GM19372 (cell line): Measurements from ENCODE around the gene ZNF143.
"Not testable (repeated sequence)": the region's sequence is repeated elsewhere in the genome, so short reads cannot be mapped to it uniquely, and the experiment has no call there.

Experiments
- ATAC-seq: cut with Tn5 transposase; IDR thresholded peaks from one replicate; pipeline ENCODE4 v1.9.1; 2021; ENCODE audit warnings: mild to moderate bottlenecking, low read depth, moderate library complexity; ENCODE audit not compliant: unreplicated experiment

The ZNF143 gene

GRCh38 chr11:9460322-9461062 is at the start of gene ZNF143:
ZNF143 (plus strand) TSS chr11:9461012; CDS start chr11:9471309, 10,297 bp downstream.
- ATAC-seq: peak; percentile 77

GRCh38 chr11:9428706-9429105 is 32.1 kb upstream of the ZNF143 start:
- ATAC-seq: no peak

GRCh38 chr11:9438611-9439010 is 22.2 kb upstream of the ZNF143 start:
- no peak for ATAC-seq

GRCh38 chr11:9446230-9446629 is 14.6 kb upstream of the ZNF143 start:
- no peak for ATAC-seq

GRCh38 chr11:9448576-9449352 is 12.0 kb upstream of the ZNF143 start:
- no peak for ATAC-seq

- ATAC-seq: not testable (repeated sequence)
These were observed 8.8 kb upstream of the ZNF143 start for GRCh38 chr11:9452023-9452422.

GRCh38 chr11:9455722-9456121 is 5.1 kb upstream of the ZNF143 start:
- no peak for ATAC-seq

GRCh38 chr11:9459667-9460321 is 1.0 kb upstream of the ZNF143 start:
- ATAC-seq: no peak

GRCh38 chr11:9461063-9461759 is 399 bp downstream of the ZNF143 start:
- ATAC-seq: peak; percentile 49

GRCh38 chr11:9461760-9462134 is 935 bp downstream of the ZNF143 start:
- no peak for ATAC-seq

GRCh38 chr11:9462172-9462799 is 1.5 kb downstream of the ZNF143 start:
- ATAC-seq: no peak

- ATAC-seq: no peak
These were observed 2.2 kb downstream of the ZNF143 start for GRCh38 chr11:9462806-9463537.

GRCh38 chr11:9470765-9471164 is 10.0 kb downstream of the ZNF143 start:
- ATAC-seq: no peak

GRCh38 chr11:9473408-9473807 is 12.6 kb downstream of the ZNF143 start:
- no peak for ATAC-seq

GRCh38 chr11:9479899-9480298 is 19.1 kb downstream of the ZNF143 start:
- no peak for ATAC-seq

- no peak for ATAC-seq
These were observed 28.4 kb downstream of the ZNF143 start for GRCh38 chr11:9489080-9489765.

GRCh38 chr11:9490376-9490775 is 29.6 kb downstream of the ZNF143 start:
- no peak for ATAC-seq

GRCh38 chr11:9493492-9493891 is 32.7 kb downstream of the ZNF143 start:
- no peak for ATAC-seq

- no peak for ATAC-seq
These were observed 33.5 kb downstream of the ZNF143 start for GRCh38 chr11:9494316-9494715.
